ENCODE results near the gene GPX7. TPM values are rescaled to one million over a fixed set of nuclear protein-coding genes. Genes with fewer than 3 reads are reported as not detected.

GPX7 gene
- total RNA-seq, 1 experiment from 2014 or later, result not detected

DNA sequence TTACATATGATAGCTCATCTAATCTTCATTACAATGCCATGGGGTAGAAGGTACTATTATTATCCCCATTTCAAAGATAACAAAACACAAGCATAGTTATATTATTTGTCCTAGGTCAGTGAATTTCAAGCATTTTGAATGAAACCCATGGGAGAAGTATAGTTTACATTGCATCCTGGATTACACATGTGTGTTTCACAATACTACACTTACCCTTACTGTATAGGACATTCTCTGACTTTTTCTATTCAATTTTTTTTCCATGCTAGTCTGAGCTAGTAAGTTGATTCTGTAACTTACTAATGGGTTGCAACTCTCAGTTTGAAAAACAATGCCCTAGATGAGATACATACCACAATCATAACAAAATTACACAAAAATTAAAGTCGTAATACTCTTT is 8.7 kb upstream of the GPX7 start:
- Mint-ChIP-seq H3K4me1 (ENCODE audit: insufficient read depth, unreplicated experiment) (no peaks in the 10 kb centered on the region), H3K4me3 (ENCODE audit: unreplicated experiment) (no peak overlapping the region), H3K9me3 (ENCODE audit: unreplicated experiment) (no peaks in the 10 kb centered on the region), H3K36me3 (ENCODE audit: insufficient read depth, unreplicated experiment) (no peaks in the 10 kb centered on the region), H3K27me3 (ENCODE audit: insufficient read depth, unreplicated experiment) (no peaks in the 10 kb centered on the region), H3K27ac (ENCODE audit: low read depth, unreplicated experiment) (no peak overlapping the region)
- ChIA-PET POLR2A (interaction anchor here (0.8 to 1.6 kb wide), 7 partner anchors 11 to 43 kb away, joined by 3 to 6 read pairs (median 3); partner anchors contain the start of gene TUT4), CTCF (interaction anchor here (0.5 to 0.7 kb wide), 2 partner anchors 80 to 545 kb away, joined by 3 read pairs; no protein-coding TSS in a partner anchor)
- intact Hi-C loops (cut with micrococcal nuclease), result no loop called here
- BruUV-seq (replicated peaks), result no TSS peak
- no peak for DNase-seq (ENCODE audit: unreplicated experiment)
- no peak for TF ChIP-seq CTCF (IDR thresholded peaks at IDR 0.05; ENCODE audit: unreplicated experiment)

- no peak for TF ChIP-seq CTCF (IDR thresholded peaks at IDR 0.05; ENCODE audit: unreplicated experiment)
- no peaks in the 10 kb centered on the region for H3K27me3 Mint-ChIP-seq (ENCODE audit: insufficient read depth, unreplicated experiment)
- no peaks in the 10 kb centered on the region for H3K9me3 Mint-ChIP-seq (ENCODE audit: unreplicated experiment)
- DNase-seq (ENCODE audit: unreplicated experiment), result no peak
- ChIA-PET CTCF (no interaction called here), POLR2A (interaction anchor here (1.5 kb wide), 1 partner anchor 18 kb away, joined by 3 read pairs; no protein-coding TSS in a partner anchor)
- BruUV-seq (replicated peaks), result no TSS peak
- intact Hi-C loops (cut with micrococcal nuclease), result no loop called here
- H3K4me1 Mint-ChIP-seq (ENCODE audit: insufficient read depth, unreplicated experiment), result no peaks in the 10 kb centered on the region
- no peak overlapping the region for H3K27ac Mint-ChIP-seq (ENCODE audit: low read depth, unreplicated experiment)
- H3K4me3 Mint-ChIP-seq (ENCODE audit: unreplicated experiment), result no peak overlapping the region
- H3K36me3 Mint-ChIP-seq (ENCODE audit: insufficient read depth, unreplicated experiment), result no peaks in the 10 kb centered on the region
Observed at GRCh38 chr1:52595061-52595460, 7.1 kb upstream of the GPX7 start.

GRCh38 chr1:52597912-52598311 is 4.3 kb upstream of the GPX7 start:
- TF ChIP-seq CTCF (IDR thresholded peaks at IDR 0.05; ENCODE audit: unreplicated experiment), result no peak
- Mint-ChIP-seq H3K36me3 (ENCODE audit: insufficient read depth, unreplicated experiment) (no peaks in the 10 kb centered on the region), H3K4me1 (ENCODE audit: insufficient read depth, unreplicated experiment) (no peaks in the 10 kb centered on the region), H3K4me3 (ENCODE audit: unreplicated experiment) (no peak overlapping the region), H3K9me3 (ENCODE audit: unreplicated experiment) (no peaks in the 10 kb centered on the region), H3K27me3 (ENCODE audit: insufficient read depth, unreplicated experiment) (no peaks in the 10 kb centered on the region), H3K27ac (ENCODE audit: low read depth, unreplicated experiment) (no peak overlapping the region)
- ChIA-PET CTCF (no interaction called here), POLR2A (no interaction called here)
- no TSS peak for BruUV-seq (replicated peaks)
- intact Hi-C loops (cut with micrococcal nuclease), result no loop called here
- no peak for DNase-seq (ENCODE audit: unreplicated experiment)

DNA sequence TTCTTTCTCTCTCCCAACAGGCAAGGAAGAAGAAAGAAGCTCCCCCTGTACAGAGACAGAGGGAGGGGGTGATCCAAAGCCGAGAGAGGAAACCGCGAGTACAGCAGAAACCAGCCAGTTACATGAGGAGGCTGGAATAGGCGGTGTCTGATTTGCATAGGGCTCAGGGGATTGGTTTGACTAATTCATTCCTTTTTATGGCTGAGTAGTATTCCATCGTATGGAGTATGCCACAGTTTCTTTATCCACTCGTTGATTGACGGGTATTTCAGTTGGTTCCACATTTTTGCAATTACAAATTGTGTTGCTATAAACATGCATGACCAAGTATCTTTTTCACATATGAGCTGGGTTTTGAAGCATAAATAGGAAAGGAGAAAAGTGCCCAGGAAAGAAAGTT is 3.4 kb upstream of the GPX7 start:
- Mint-ChIP-seq H3K4me3 (ENCODE audit: unreplicated experiment) (no peak overlapping the region), H3K9me3 (ENCODE audit: unreplicated experiment) (no peaks in the 10 kb centered on the region), H3K27me3 (ENCODE audit: insufficient read depth, unreplicated experiment) (no peaks in the 10 kb centered on the region), H3K36me3 (ENCODE audit: insufficient read depth, unreplicated experiment) (no peaks in the 10 kb centered on the region), H3K4me1 (ENCODE audit: insufficient read depth, unreplicated experiment) (peaks cover 2% of the 10 kb centered on the region), H3K27ac (ENCODE audit: low read depth, unreplicated experiment) (no peak overlapping the region)
- no TSS peak for BruUV-seq (replicated peaks)
- intact Hi-C loops (cut with micrococcal nuclease), result no loop called here
- ChIA-PET POLR2A (interaction anchor here (1.2 kb wide), 1 partner anchor 24 kb away, joined by 3 read pairs; no protein-coding TSS in a partner anchor), CTCF (no interaction called here)
- DNase-seq (ENCODE audit: unreplicated experiment), result no peak
- no peak for TF ChIP-seq CTCF (IDR thresholded peaks at IDR 0.05; ENCODE audit: unreplicated experiment)

Data from MCF 10A (cell line).